SK-N-SH (cell line): ENCODE data around the gene EXOC4. TPM values are rescaled to one million over a fixed set of nuclear protein-coding genes. Genes with fewer than 3 reads are reported as not detected.

ENCODE experiments used
- CTCF ChIA-PET: fragments of 300-600, 350-600 bp; formaldehyde crosslinking; extraction: SDS; loops from one replicate; lab custom pipeline; 2021; lab: Yijun Ruan, JAX
- POLR2A ChIA-PET: fragments of 350-600 bp; sonication (Branson Sonifier 250); formaldehyde crosslinking; extraction: SDS; loops from one replicate; lab custom pipeline; 2020; ENCODE audit warnings: antibody characterized with exemption, inconsistent platforms; lab: Yijun Ruan, JAX
- DNase-seq: peaks from one replicate; pipeline ENCODE4 v3.0.0; 2012
- H2AFZ ChIP-seq: fragments of 200-600 bp; sonication (generic); 2 replicates; pipeline ENCODE4 v1.8.1; 2016; ENCODE audit warnings: antibody characterized with exemption, mild to moderate bottlenecking, low read depth
- H3F3A ChIP-seq: fragments of 200-600 bp; sonication (generic); replicated peaks from 2 replicates; pipeline ENCODE3; 2016; ENCODE audit warnings: antibody characterized with exemption, mild to moderate bottlenecking; ENCODE audit not compliant: insufficient read depth
- H3K27ac ChIP-seq, 2 experiments: fragments of 200-500 bp in 1 of 2; fragments of 200-600 bp in 1 of 2; sonication (Bioruptor generic) in 1 of 2; sonication (generic), shearing (Covaris generic) in 1 of 2; 2 replicates each; pipeline versions ENCODE4 v1.5.1 to v1.6.1; 2014 to 2016; ENCODE audit warnings: low read depth in 2 of 2, inconsistent platforms in 1 of 2, low read length in 1 of 2, mild to moderate bottlenecking in 1 of 2, mixed read lengths in 1 of 2
- H3K27me3 ChIP-seq: fragments of 200-600 bp; sonication (generic), shearing (Covaris generic); 2 replicates; pipeline ENCODE4 v1.6.1; 2016; ENCODE audit warnings: mixed run types; ENCODE audit not compliant: insufficient read depth
- H3K36me3 ChIP-seq, 2 experiments: fragments of 200-500 bp in 1 of 2; fragments of 200-600 bp in 1 of 2; sonication (Bioruptor generic) in 1 of 2; sonication (generic) in 1 of 2; replicated peaks in 1 of 2; 2 replicates each; pipeline versions ENCODE3 to v1.5.1; 2014 to 2016; ENCODE audit warnings: low read length in 1 of 2, mild to moderate bottlenecking in 1 of 2; ENCODE audit not compliant: insufficient read depth in 2 of 2, control insufficient read depth in 1 of 2
- H3K4me1 ChIP-seq, 2 experiments: fragments of 200-500 bp in 1 of 2; fragments of 200-600 bp in 1 of 2; sonication (Bioruptor generic) in 1 of 2; sonication (generic), shearing (Covaris generic) in 1 of 2; 2 replicates each; pipeline versions ENCODE4 v1.5.1 to v1.6.1; 2014 to 2016; ENCODE audit warnings: low read depth in 1 of 2, low read length in 1 of 2, mixed run types in 1 of 2; ENCODE audit not compliant: insufficient read depth in 2 of 2, control insufficient read depth in 1 of 2
- H3K4me2 ChIP-seq: fragments of 200-600 bp; sonication (generic), shearing (Covaris generic); 2 replicates; pipeline ENCODE4 v1.6.1; 2017; ENCODE audit warnings: mixed run types
- H3K4me3 ChIP-seq, 2 experiments: fragments of 200-500 bp in 1 of 2; fragments of 200-600 bp in 1 of 2; sonication (Bioruptor generic) in 1 of 2; sonication (generic), shearing (Covaris generic) in 1 of 2; 2 replicates each; pipeline versions ENCODE4 v1.5.1 to v1.8.1; 2014 to 2016; ENCODE audit warnings: low read depth in 2 of 2, inconsistent platforms in 1 of 2, low read length in 1 of 2, mild to moderate bottlenecking in 1 of 2, mixed read lengths in 1 of 2, moderate library complexity in 1 of 2
- H3K79me2 ChIP-seq: fragments of 200-600 bp; sonication (generic); 2 replicates; pipeline ENCODE4 v1.8.1; 2017; ENCODE audit warnings: mild to moderate bottlenecking; ENCODE audit not compliant: insufficient read depth
- H3K9ac ChIP-seq: fragments of 200-600 bp; sonication (generic); 2 replicates; pipeline ENCODE4 v1.6.1; 2017; ENCODE audit warnings: mixed run types
- H3K9me2 ChIP-seq: fragments of 200-600 bp; sonication (generic); 2 replicates; pipeline ENCODE4 v1.6.1; 2017; ENCODE audit warnings: mixed run types
- H3K9me3 ChIP-seq: fragments of 200-600 bp; sonication (generic); 2 replicates; pipeline ENCODE4 v1.6.1; 2017; ENCODE audit warnings: mixed run types, mild to moderate bottlenecking, moderate library complexity
- H4K20me1 ChIP-seq: fragments of 200-600 bp; sonication (generic); 2 replicates; pipeline ENCODE4 v1.6.1; 2017; ENCODE audit warnings: mild to moderate bottlenecking, mixed run types; ENCODE audit not compliant: insufficient read depth
- CHD2 ChIP-seq: fragments of 150-350 bp; IDR thresholded peaks from 2 replicates; pipeline ENCODE4 v1.6.1; 2018; ENCODE audit warnings: low read length; ENCODE audit not compliant: partially characterized antibody
- CTCF ChIP-seq: fragments of 200-600 bp; sonication (generic); IDR thresholded peaks from 2 replicates; pipeline ENCODE4 v1.6.1; 2017; ENCODE audit warnings: antibody characterized with exemption, mild to moderate bottlenecking, moderate library complexity
- EP300 ChIP-seq, 2 experiments: IDR thresholded peaks; 2 replicates each; pipeline versions ENCODE4 v1.4.0 to v1.6.1; 2012; ENCODE audit warnings: borderline replicate concordance in 1 of 2, low read depth in 1 of 2, low read length in 1 of 2
- EZH2phosphoT487 ChIP-seq: fragments of 200-600 bp; sonication (generic); IDR thresholded peaks from 2 replicates; pipeline ENCODE4 v1.6.1; 2017; ENCODE audit warnings: low read depth, mixed run types, mild to moderate bottlenecking, antibody characterized with exemption, moderate library complexity, borderline replicate concordance
- FOXJ3 ChIP-seq: sonication (generic); formaldehyde crosslinking; IDR thresholded peaks from 2 replicates; pipeline ENCODE4 v1.5.1; 2020; ENCODE audit warnings: mild to moderate bottlenecking, missing genetic modification reagents
- PBX3 ChIP-seq: IDR thresholded peaks from 2 replicates; pipeline ENCODE4; 2012
- POLR2AphosphoS5 ChIP-seq: IDR thresholded peaks from 2 replicates; pipeline ENCODE4 v1.6.1; 2012; ENCODE audit warnings: low read depth, low read length
- RXRA ChIP-seq: IDR thresholded peaks from 2 replicates; pipeline ENCODE4 v1.4.0; 2012; ENCODE audit warnings: low read depth, mild to moderate bottlenecking, borderline replicate concordance
- TAF1 ChIP-seq: IDR thresholded peaks from 2 replicates; pipeline ENCODE4 v1.6.1; 2012; ENCODE audit warnings: low read depth, mild to moderate bottlenecking, low read length, moderate library complexity, borderline replicate concordance
- WGBS: methylation state at CpG from one replicate; pipeline ENCODE4 v1.1.6; 2017; ENCODE audit warnings: low lambda C conversion rate; 5-methylcytosine and 5-hydroxymethylcytosine counted together
- polyA plus RNA-seq, 3 experiments: library from polyadenylated mRNA; depleted of rRNA; stranded (reverse); fragments of >200 nt; gene quantifications; 2 replicates each; pipeline ENCODE4 v1.2.3, GENCODE V29; 2012

Gene EXOC4
- polyA plus RNA-seq, 1 of the 3 experiments (the other 2 are of a cell fraction) = 37.3 TPM

DNA sequence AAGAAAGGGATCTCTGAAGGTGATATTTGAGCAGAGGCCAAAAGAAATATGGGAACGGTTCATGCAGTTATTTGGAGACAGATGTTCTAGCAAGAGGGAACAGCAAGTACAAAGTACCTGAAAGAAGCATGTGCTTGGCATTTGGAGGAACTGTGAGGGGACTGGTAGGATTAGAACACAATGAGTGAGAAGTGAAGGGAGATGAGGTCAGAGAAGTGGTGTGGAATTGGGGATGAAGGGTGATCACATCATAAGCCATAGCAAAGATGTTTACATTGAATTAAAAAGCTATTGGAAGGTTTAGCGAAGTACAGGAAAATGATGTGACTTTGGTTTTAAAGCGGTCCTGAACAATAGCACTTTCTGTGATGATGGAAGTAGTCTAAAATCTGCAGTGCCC lies 471.8 kb downstream of the EXOC4 start:
- peaks cover 0 to 10% of the 10 kb centered on the region in 2 experiments for H3K36me3 ChIP-seq
- H3F3A ChIP-seq = no peaks in the 10 kb centered on the region
- TF ChIP-seq EP300 (IDR thresholded peaks at IDR 0.05; ENCODE audit: borderline replicate concordance in 1 of 2, low read depth in 1 of 2, low read length in 1 of 2) = no peak
- peak overlapping the region in 1 of 2 experiments; percentile 66; a peak in 2 of 4 replicates for H3K27ac ChIP-seq
- no peak overlapping the region for H3K9ac ChIP-seq
- ChIA-PET POLR2A (no interaction called here), CTCF (interaction anchor here (1.0 to 1.4 kb wide), 2 partner anchors 14 to 19 kb away, joined by 3 to 4 read pairs; no protein-coding TSS in a partner anchor)
- H3K9me3 ChIP-seq = no peaks in the 10 kb centered on the region
- no peaks in the 10 kb centered on the region for H3K27me3 ChIP-seq
- peaks cover 0 to 30% of the 10 kb centered on the region in 2 experiments; a peak in 2 of 4 replicates for H3K4me1 ChIP-seq
- no peak for DNase-seq
- 94% methylated on average over 3 of the region's 3 CpGs for WGBS
- H3K79me2 ChIP-seq = no peaks in the 10 kb centered on the region
- H3K4me3 ChIP-seq = no peak overlapping the region
- no peak overlapping the region for H3K4me2 ChIP-seq
- H4K20me1 ChIP-seq = no peaks in the 10 kb centered on the region
- H2AFZ ChIP-seq = no peak overlapping the region
- H3K9me2 ChIP-seq = no peaks in the 10 kb centered on the region

GRCh38 chr7:133727476-133728214 lies 474.8 kb downstream of the EXOC4 start:
- H3K36me3 ChIP-seq = peaks cover 2 to 20% of the 10 kb centered on the region in 2 experiments
- H4K20me1 ChIP-seq = no peaks in the 10 kb centered on the region
- H3K27ac ChIP-seq = 0 out of 4 replicates have a peak overlapping the region, but pooled peaks of 1 of the 2 experiments have one; percentile 9
- peaks cover 0 to 27% of the 10 kb centered on the region in 2 experiments; a peak in 2 of 4 replicates for H3K4me1 ChIP-seq
- H3K79me2 ChIP-seq = no peaks in the 10 kb centered on the region
- no peaks in the 10 kb centered on the region for H3K9me3 ChIP-seq
- 88% methylated on average over 13 of the region's 13 CpGs for WGBS
- no peak overlapping the region for H3K9ac ChIP-seq
- ChIA-PET CTCF (interaction anchor here (1.0 to 3.5 kb wide), 4 partner anchors 10 to 109 kb away, joined by 3 to 30 read pairs (median 6); no protein-coding TSS in a partner anchor), POLR2A (no interaction called here)
- no peak for DNase-seq
- no peaks in the 10 kb centered on the region for H3F3A ChIP-seq
- H2AFZ ChIP-seq = no peak overlapping the region
- no peak overlapping the region for H3K4me3 ChIP-seq
- no peaks in the 10 kb centered on the region for H3K27me3 ChIP-seq
- no peaks in the 10 kb centered on the region for H3K9me2 ChIP-seq
- no peak overlapping the region for H3K4me2 ChIP-seq
- TF ChIP-seq TAF1 (no peak), RXRA (no peak), EZH2phosphoT487 (no peak), PBX3 (no peak), POLR2AphosphoS5 (no peak), FOXJ3 (CRISPR knock-in tag) (no peak)

DNA sequence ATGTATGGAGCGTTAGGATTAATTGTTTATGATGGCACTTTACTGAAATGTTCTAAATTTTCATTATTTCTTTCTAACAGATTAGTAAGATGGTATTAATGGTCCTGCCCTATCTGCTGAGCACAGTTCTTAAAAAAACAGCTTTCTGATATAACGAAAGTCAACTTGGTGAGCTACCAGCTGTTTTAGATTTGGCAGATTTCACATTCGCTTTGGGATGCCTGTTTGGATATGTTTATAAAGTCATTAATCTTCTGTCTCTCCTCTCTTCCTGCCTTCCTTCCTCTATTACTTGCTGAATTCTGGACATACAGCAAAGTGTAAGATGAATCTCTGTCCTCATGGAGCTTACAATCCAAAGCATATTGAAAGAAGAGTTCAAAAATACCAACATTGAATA lies 477.5 kb downstream of the EXOC4 start:
- H3K4me1 ChIP-seq = peaks cover 0 to 13% of the 10 kb centered on the region in 2 experiments; a peak in 2 of 4 replicates
- H3K9me3 ChIP-seq = no peaks in the 10 kb centered on the region
- H3K36me3 ChIP-seq = peaks cover 2 to 22% of the 10 kb centered on the region in 2 experiments
- no peak for DNase-seq
- ChIA-PET POLR2A (no interaction called here), CTCF (interaction anchor here (2.0 to 3.5 kb wide), 2 partner anchors 9 to 12 kb away, joined by 8 to 30 read pairs; no protein-coding TSS in a partner anchor)
- H3F3A ChIP-seq = no peaks in the 10 kb centered on the region
- H3K9me2 ChIP-seq = no peaks in the 10 kb centered on the region
- no peaks in the 10 kb centered on the region for H3K79me2 ChIP-seq
- 85% methylated on average over 3 of the region's 3 CpGs for WGBS
- H3K4me3 ChIP-seq = no peak overlapping the region
- TF ChIP-seq EP300 (IDR thresholded peaks at IDR 0.05; ENCODE audit: borderline replicate concordance in 1 of 2, low read depth in 1 of 2, low read length in 1 of 2) (peak in 1 of 2 experiments; percentile 55; a peak in 1 of 4 replicates), CTCF (no peak), CHD2 (peak; percentile 32)
- H4K20me1 ChIP-seq = no peaks in the 10 kb centered on the region
- no peak overlapping the region for H3K9ac ChIP-seq
- no peak overlapping the region for H2AFZ ChIP-seq
- H3K27ac ChIP-seq = peak overlapping the region in 1 of 2 experiments; percentile 93; a peak in 2 of 4 replicates
- no peak overlapping the region for H3K4me2 ChIP-seq
- H3K27me3 ChIP-seq = no peaks in the 10 kb centered on the region
